Measurements from ENCODE around the gene MICAL2. TPM values are rescaled to one million over a fixed set of nuclear protein-coding genes. Genes with fewer than 3 reads are reported as not detected.
A peak's percentile ranks its signal among the peaks of the same experiment; 100 is the strongest.

Gene MICAL2
- total and polyA plus RNA-seq, 8 donors = 4.8 to 38.8 (median 26.5) TPM

GRCh38 chr11:12199231-12199948 is 89.0 kb downstream of the MICAL2 start:
- no peak for TF ChIP-seq CTCF (IDR thresholded peaks at IDR 0.05)
- intact Hi-C loops (cut with DNase I) = no loop called here
- 58 to 60% methylated on average over 13 of the region's 13 CpGs for WGBS, 2 donors
- Histone ChIP-seq H3K27me3 (no peaks in the 10 kb centered on the region), H3K4me1 (peaks cover 19 to 41% (median 21%) of the 10 kb centered on the region in 3 donors), H3K9me3 (no peaks in the 10 kb centered on the region), H3K4me3 (no peak overlapping the region), H3K36me3 (no peaks in the 10 kb centered on the region), H3K27ac (peak overlapping the region in 1 of 4 donors; percentile 58)
- peak; percentile 38 to 58 (median 46) for ATAC-seq
- no peak for FAIRE-seq
- DNase-seq = no peak

DNA sequence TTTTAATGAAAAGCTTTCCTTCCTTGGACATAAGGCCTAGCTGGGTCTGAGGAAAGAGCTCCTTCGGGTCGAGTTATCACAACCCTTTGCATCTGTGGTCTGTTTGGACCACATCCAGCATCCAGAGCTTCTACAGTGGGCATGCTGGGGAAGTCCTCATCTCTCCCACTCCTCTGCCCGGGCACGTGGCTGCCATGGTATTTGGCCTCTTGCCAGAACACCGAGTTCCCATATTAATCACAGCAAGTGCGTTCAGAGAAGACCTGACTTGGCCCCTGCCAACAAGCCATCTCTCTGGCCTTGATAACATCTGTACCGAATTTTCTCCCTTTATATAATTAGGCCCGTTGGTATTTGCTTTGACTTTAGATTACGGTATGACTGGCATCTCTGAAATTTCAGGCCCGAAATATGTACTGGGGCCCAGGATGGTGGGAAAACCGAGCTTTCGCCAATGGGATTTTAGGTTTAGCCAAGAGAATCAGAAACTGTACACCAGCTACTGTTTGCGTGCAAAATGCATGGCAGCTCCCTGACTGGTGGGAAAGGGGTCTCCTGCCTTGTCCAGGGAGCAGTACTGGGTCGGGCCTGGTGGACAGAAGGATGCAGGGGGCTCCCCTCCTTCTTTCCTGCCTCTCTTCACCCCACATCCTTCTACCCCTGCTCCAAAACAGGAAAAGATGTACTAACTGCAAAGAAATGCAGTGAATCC is 90.0 kb downstream of the MICAL2 start:
- Histone ChIP-seq H3K4me3 (no peak overlapping the region), H3K36me3 (no peaks in the 10 kb centered on the region), H3K27ac (peak overlapping the region in 2 of 4 donors; percentile 7 to 58), H3K4me1 (peaks cover 15 to 36% (median 16%) of the 10 kb centered on the region in 3 donors), H3K9me3 (no peaks in the 10 kb centered on the region), H3K27me3 (no peaks in the 10 kb centered on the region)
- intact Hi-C loops (cut with DNase I) = no loop called here
- DNase-seq = peak in 3 of 6 donors; percentile 41 to 61 (median 60)
- peak; percentile 25 to 67 (median 42) for ATAC-seq
- FAIRE-seq = no peak
- WGBS, 2 donors = 33 to 34% methylated on average over 14 of the region's 14 CpGs
- TF ChIP-seq CTCF (IDR thresholded peaks at IDR 0.05) = no peak

DNA sequence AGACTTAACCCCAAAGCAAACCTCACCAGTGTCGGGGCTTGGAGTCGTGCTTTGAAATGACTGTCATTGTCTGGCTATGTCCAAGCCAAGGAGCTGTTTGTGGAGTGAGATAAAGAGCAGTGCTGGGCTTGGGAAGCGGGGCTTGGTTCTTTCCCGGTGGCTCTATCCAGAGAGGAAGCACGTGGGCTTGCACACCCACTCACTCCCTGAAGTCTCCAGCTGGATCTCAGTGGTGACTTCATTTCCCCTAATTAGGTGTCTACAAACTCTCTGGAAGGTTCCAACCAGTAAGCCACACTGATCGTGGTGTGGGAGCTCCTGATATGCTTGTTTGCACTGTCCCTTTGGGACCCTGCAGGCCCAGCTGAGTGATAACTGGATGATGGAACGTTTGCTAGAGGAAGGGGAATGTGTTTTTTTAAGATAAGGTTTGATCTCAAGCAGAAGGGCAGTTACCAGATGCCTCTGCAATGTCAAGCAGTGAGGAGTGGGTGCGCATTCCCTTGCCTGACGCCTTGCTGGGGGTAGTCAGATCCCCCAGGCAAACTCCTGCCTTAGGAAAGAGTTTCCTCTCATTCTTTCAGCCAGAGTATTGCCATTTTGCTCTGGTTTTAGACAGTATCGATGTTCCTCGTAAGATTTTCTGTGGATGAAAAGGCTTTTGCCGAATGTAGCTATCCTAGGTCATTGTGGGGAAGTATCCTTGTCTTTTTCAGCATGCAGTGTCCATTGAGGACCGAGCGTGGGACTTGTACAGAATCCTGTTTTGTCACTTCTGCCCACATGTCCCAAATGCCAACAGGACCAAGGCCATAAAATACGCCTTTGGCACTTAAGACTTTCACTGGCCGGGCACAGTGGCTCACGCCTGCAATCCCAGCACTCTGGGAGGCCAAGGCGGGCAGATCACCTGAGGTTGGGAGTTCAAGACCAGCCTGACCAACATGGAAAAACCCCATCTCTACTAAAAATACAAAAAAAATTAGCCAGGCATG is 90.9 kb downstream of the MICAL2 start:
- WGBS, 2 donors = 54 to 59% methylated on average over 18 of the region's 18 CpGs
- Histone ChIP-seq H3K4me3 (no peak overlapping the region), H3K27ac (peak overlapping the region in 2 of 4 donors; percentile 7 to 58), H3K36me3 (no peaks in the 10 kb centered on the region), H3K4me1 (peaks cover 15 to 36% (median 16%) of the 10 kb centered on the region in 3 donors), H3K27me3 (no peaks in the 10 kb centered on the region), H3K9me3 (no peaks in the 10 kb centered on the region)
- intact Hi-C loops (cut with DNase I) = no loop called here
- ATAC-seq = peak; percentile 33 to 76 (median 62)
- DNase-seq = peak in 1 of 6 donors; percentile 33
- FAIRE-seq = no peak
- no peak for TF ChIP-seq CTCF (IDR thresholded peaks at IDR 0.05)

- Histone ChIP-seq H3K27ac (no peak overlapping the region), H3K36me3 (no peaks in the 10 kb centered on the region), H3K4me1 (peaks cover 15 to 36% (median 16%) of the 10 kb centered on the region in 3 donors), H3K9me3 (no peaks in the 10 kb centered on the region), H3K4me3 (no peak overlapping the region), H3K27me3 (no peaks in the 10 kb centered on the region)
- ATAC-seq (no peak), DNase-seq (no peak), FAIRE-seq (no peak)
- WGBS, 2 donors = 96% methylated on average over 7 of the region's 7 CpGs
- no peak for TF ChIP-seq CTCF (IDR thresholded peaks at IDR 0.05)
- intact Hi-C loops (cut with DNase I) = no loop called here
Observed at GRCh38 chr11:12202661-12203310, 92.4 kb downstream of the MICAL2 start.
